EH (cell line): Measurements from ENCODE around the gene EEPD1.
"Not testable (repeated sequence)": the region's sequence is repeated elsewhere in the genome, so short reads cannot be mapped to it uniquely, and the experiment has no call there.

Experiments
- DNase-seq: peaks from one replicate; pipeline ENCODE4 v3.0.0-alpha.2; 2015; ENCODE audit warnings: low read depth

Gene EEPD1

GRCh38 chr7:36152756-36153570 is at the start of gene EEPD1:
TSS of gene EEPD1 (plus strand) at chr7:36153254. CDS start at chr7:36154325, 1,071 bp downstream.
- peak; percentile 99 for DNase-seq

- no peak for DNase-seq
Observed at GRCh38 chr7:36103837-36104561, 49.1 kb upstream of the EEPD1 start.

GRCh38 chr7:36106972-36107908 is 45.8 kb upstream of the EEPD1 start:
- DNase-seq = not testable (repeated sequence)

GRCh38 chr7:36107926-36108631 is 45.0 kb upstream of the EEPD1 start:
- DNase-seq = no peak

- DNase-seq = no peak
Observed at GRCh38 chr7:36109013-36109627, 43.9 kb upstream of the EEPD1 start.

DNA sequence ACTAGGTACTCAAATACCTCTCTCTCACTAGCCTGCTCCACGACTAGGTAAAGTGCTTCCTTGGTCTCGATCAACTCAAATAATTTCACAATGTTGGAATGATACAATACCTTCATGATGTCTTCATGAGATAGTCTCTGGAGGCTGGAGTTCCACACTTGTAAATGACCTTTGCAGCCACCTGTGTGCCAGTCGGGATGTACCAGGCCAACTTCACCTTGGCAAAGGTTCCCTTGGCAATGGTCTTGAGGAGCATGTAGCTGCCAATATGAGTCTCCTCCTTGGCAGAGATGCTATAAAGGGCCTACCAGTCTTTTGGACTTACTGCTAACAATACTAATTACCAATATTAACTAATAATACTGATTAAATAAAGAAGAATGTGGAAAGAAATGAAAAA is 42.5 kb upstream of the EEPD1 start:
- no peak for DNase-seq

GRCh38 chr7:36112969-36113368 is 40.1 kb upstream of the EEPD1 start:
- no peak for DNase-seq

GRCh38 chr7:36114355-36114754 is 38.7 kb upstream of the EEPD1 start:
- DNase-seq = no peak

- DNase-seq = peak; percentile 98
Observed at GRCh38 chr7:36115448-36116321, 37.4 kb upstream of the EEPD1 start.

GRCh38 chr7:36116347-36117202 is 36.5 kb upstream of the EEPD1 start:
- peak; percentile 37 for DNase-seq

- DNase-seq = peak; percentile 6
Observed at GRCh38 chr7:36117203-36117840, 35.7 kb upstream of the EEPD1 start.

DNA sequence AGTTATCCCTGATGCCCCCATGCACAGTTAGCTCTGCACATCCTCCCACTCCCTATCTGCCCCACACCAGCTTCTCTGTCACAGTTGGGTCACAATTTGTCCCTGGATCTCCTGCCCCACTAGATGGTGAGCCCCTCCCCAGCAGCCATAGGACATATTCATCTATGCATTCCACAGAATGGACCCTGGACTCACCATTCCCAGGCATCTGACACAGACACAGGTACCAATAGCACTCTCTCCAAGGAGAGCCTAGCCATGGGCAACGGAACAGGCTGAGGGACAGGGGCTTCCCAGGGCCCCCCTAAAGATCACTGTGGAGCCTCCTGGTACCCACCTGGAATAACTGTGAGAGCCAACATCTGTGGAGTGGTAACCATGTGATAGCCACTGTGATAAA is 34.7 kb upstream of the EEPD1 start:
- DNase-seq = no peak

DNA sequence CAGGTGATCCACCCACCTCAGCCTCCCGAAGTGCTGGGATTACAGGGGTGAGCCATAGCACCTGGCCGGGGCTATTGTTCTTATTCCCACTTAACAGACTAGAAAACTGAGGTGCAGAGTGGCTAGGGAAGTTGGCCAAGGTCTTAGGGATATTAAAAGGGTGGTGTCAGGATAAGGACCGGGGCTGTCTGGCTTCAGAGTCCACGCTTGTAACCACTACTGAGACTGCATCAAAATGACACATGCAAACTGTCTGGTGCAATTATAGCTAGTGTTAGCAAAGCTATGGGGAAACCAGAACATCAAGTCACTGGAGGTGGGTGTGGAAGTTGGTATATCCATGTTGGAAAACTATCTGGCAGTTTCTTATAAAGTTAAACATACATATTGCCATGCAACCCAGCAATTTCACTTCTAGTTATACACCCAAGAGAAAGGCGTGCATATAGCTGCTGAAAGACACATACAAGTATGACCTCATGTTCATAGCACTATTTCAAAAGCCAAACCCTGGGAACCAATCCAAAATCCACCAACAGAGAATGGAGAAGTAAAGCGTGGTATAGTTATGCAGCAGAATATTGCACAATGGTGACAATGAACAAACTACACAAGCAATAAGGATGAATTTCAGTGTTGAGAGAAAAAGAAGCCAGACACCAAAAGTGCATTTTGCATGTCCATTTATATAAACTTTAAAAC is 33.9 kb upstream of the EEPD1 start:
- peak; percentile 98 for DNase-seq

DNA sequence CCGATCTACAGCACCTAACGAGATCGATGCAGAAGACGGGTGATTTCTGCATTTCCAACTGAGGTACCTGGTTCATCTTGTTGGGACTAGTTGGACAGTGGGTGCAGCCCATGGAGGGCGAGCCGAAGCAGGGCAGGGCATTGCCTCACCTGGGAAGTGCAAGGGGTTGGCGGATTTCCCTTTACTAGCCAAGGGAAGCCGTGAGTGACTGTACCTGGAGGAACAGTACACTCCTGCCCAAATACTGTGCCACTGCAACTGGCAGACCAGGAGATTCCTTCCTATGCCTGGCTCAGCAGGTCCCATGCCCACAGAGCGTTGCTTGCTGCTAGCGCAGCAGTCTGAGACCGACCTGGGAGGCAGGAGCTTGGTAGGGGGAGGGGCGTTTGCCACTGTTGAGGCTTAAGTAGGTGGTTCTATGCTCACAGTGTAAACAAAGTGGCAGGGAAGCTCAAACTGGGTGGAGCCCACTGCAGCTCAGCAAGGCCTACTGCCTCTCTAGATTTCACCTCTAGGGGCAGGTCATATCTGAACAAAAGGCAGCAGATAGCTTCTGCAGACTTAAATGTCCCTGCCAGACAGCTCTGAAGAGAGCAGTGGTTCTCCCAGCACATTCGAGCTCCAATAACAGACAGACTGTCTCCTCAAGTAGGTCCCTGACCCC is 32.9 kb upstream of the EEPD1 start:
- not testable (repeated sequence) for DNase-seq

DNA sequence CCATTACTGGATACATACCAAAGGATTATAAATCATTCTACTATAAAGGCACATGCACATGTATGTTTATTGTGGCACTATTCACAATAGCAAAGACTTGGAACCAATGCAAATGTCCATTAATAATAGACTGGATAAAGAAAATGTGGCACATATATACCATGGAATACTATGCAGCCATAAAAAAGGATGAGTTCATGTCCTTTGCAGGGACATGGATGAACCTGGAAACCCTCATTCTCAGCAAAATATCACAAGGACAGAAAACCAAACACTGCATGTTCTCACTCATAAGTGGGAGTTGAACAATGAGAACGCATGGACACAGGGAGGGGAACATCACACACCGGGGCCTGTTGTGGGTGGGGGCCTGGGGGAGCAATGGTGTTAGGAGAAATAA is 27.4 kb upstream of the EEPD1 start:
- DNase-seq = not testable (repeated sequence)

DNA sequence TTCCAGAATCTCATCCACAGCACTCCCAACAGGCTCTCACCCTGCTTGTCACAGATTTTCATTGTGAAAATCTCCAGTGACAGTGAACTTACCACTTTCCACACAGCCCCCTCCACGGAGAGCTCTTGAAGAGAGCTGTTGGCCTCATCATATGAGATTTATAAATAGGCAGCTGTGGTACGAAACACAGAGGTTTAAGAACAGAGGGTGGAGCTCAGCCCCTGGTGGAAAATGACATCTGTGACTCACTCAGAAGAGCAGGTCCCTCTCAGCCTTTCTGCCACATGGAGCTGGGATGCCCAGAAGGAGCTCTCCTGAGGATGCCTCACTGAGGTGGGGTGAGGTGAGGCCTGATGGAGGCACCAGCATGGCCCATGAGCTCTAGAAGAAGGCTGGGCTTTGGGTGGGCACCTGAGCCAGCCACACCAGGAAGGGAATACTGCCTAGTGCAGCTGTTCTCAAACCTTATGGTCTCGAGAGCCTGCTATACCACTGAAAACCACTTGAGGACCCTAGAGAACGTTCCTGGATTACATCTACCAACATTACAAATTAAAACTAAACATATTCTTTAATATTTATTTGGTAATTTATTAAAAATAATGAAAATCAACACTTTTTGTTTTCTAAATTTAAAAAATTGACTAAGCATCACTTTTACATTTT is 25.8 kb upstream of the EEPD1 start:
- DNase-seq = peak; percentile 30
